ENCODE data around the gene MAP3K15. TPM values are rescaled to one million over a fixed set of nuclear protein-coding genes. Genes with fewer than 3 reads are reported as not detected.

MAP3K15 gene
- total and polyA plus RNA-seq, 10 of the 15 experiments (the other 5 are each of a cell fraction or from before 2014, with no cell fraction given) = 0.03 to 0.16 TPM; not detected in 8

GRCh38 chrX:19555683-19556082 is 40.4 kb upstream of the MAP3K15 start:
- intact Hi-C loops (cut with micrococcal nuclease; ENCODE audit: unreplicated experiment) = no loop called here

More at GRCh38 chrX:19555683-19556082, 40.4 kb upstream of the MAP3K15 start:
- ChIA-PET SMC1A (ENCODE audit: uncharacterized antibody, unreplicated experiment) (interaction anchor here (0.8 to 2.8 kb wide), 5 partner anchors 9 to 173 kb away, joined by 3 to 8 read pairs (median 3); no protein-coding TSS in a partner anchor), CTCF (interaction anchor here (0.6 to 1.4 kb wide), 4 partner anchors 11 to 1204 kb away, joined by 3 to 4 read pairs (median 4); no protein-coding TSS in a partner anchor), RAD21 (ENCODE audit: unreplicated experiment) (interaction anchor here (1.1 kb wide), 2 partner anchors 10 to 74 kb away, joined by 3 to 4 read pairs; no protein-coding TSS in a partner anchor), POLR2A (interaction anchor here (0.5 kb wide), 1 partner anchor 35 kb away, joined by 4 read pairs; no protein-coding TSS in a partner anchor)
- DNase-seq (ENCODE audit: low read depth, low spot score) (no peak), ATAC-seq (peak; percentile 34), FAIRE-seq (no peak)
- BruUV-seq (replicated peaks) = TSS peak; percentile 22
- H3K9me3 ChIP-seq (replicated peaks; ENCODE audit: control insufficient read depth, insufficient read depth, low read length) = no peaks in the 10 kb centered on the region
- H3K9ac ChIP-seq (ENCODE audit: control insufficient read depth, insufficient read depth, low read length) = no peak overlapping the region
- H3K27me3 ChIP-seq (replicated peaks in 1 of 2; ENCODE audit: control insufficient read depth in 2 of 2, insufficient read depth in 2 of 2, low read length in 1 of 2) = no peaks in the 10 kb centered on the region
- no peak overlapping the region for H3K4me3 ChIP-seq
- H3K36me3 ChIP-seq (ENCODE audit: control insufficient read depth in 2 of 2, insufficient read depth in 2 of 2, low read length in 1 of 2) = peaks cover 4% of the 10 kb centered on the region in 2 experiments; a peak in 3 of 4 replicates
- TF ChIP-seq, protein P1, sequence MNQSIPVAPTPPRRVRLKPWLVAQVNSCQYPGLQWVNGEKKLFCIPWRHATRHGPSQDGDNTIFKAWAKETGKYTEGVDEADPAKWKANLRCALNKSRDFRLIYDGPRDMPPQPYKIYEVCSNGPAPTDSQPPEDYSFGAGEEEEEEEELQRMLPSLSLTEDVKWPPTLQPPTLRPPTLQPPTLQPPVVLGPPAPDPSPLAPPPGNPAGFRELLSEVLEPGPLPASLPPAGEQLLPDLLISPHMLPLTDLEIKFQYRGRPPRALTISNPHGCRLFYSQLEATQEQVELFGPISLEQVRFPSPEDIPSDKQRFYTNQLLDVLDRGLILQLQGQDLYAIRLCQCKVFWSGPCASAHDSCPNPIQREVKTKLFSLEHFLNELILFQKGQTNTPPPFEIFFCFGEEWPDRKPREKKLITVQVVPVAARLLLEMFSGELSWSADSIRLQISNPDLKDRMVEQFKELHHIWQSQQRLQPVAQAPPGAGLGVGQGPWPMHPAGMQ (IDR thresholded peaks at IDR 0.05; ENCODE audit: borderline replicate concordance) = no peak
- TF ChIP-seq TCF7 (IDR thresholded peaks at IDR 0.05; ENCODE audit: borderline replicate concordance) = no peak
- no peak for TF ChIP-seq ATF2 (IDR thresholded peaks at IDR 0.05; ENCODE audit: low read length)
- TF ChIP-seq RBBP5 (conservative IDR thresholded peaks at IDR 0.05) = no peak
- WGBS (ENCODE audit: insufficient coverage, insufficient replicate concordance, low lambda C conversion rate, missing lambda C conversion rate) = 34% methylated on average over 5 of the region's 5 CpGs
- H4K20me1 ChIP-seq (ENCODE audit: control insufficient read depth, insufficient read depth) = no peaks in the 10 kb centered on the region
- H2AFZ ChIP-seq (ENCODE audit: control insufficient read depth, low read depth, low read length) = no peak overlapping the region
- peak overlapping the region; percentile 50; the same call in 1 of the 2 replicates for H3K27ac ChIP-seq (ENCODE audit: control insufficient read depth, insufficient read depth)
- no peak overlapping the region for H3K4me2 ChIP-seq (ENCODE audit: control insufficient read depth, insufficient read depth)
- H3K79me2 ChIP-seq (ENCODE audit: control insufficient read depth, insufficient read depth, low read length) = no peaks in the 10 kb centered on the region
- in situ Hi-C loops (cut with MboI) = no loop called here
- H3K4me1 ChIP-seq (ENCODE audit: control insufficient read depth, insufficient read depth, low read length) = peaks cover 7% of the 10 kb centered on the region
